ENCODE measurements around the gene UQCRC1.
A peak's percentile ranks its signal among the peaks of the same experiment; 100 is the strongest.

Gene UQCRC1

GRCh38 chr3:48609088-48610005 is at the start of gene UQCRC1:
UQCRC1 (minus strand) TSS chr3:48609646; CDS start chr3:48609620, 26 bp downstream.
- peak; percentile 67 for DNase-seq (ENCODE audit: extremely low read depth, low read depth)
- H3K4me3 ChIP-seq (replicated peaks; ENCODE audit: low read depth, low read length): peak within 1 kb of the TSS; percentile 97
- TF ChIP-seq, protein P1, sequence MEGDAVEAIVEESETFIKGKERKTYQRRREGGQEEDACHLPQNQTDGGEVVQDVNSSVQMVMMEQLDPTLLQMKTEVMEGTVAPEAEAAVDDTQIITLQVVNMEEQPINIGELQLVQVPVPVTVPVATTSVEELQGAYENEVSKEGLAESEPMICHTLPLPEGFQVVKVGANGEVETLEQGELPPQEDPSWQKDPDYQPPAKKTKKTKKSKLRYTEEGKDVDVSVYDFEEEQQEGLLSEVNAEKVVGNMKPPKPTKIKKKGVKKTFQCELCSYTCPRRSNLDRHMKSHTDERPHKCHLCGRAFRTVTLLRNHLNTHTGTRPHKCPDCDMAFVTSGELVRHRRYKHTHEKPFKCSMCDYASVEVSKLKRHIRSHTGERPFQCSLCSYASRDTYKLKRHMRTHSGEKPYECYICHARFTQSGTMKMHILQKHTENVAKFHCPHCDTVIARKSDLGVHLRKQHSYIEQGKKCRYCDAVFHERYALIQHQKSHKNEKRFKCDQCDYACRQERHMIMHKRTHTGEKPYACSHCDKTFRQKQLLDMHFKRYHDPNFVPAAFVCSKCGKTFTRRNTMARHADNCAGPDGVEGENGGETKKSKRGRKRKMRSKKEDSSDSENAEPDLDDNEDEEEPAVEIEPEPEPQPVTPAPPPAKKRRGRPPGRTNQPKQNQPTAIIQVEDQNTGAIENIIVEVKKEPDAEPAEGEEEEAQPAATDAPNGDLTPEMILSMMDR (IDR thresholded peaks at IDR 0.05; ENCODE audit: low read depth, low read length, missing control alignments): peak; percentile 56

DNA sequence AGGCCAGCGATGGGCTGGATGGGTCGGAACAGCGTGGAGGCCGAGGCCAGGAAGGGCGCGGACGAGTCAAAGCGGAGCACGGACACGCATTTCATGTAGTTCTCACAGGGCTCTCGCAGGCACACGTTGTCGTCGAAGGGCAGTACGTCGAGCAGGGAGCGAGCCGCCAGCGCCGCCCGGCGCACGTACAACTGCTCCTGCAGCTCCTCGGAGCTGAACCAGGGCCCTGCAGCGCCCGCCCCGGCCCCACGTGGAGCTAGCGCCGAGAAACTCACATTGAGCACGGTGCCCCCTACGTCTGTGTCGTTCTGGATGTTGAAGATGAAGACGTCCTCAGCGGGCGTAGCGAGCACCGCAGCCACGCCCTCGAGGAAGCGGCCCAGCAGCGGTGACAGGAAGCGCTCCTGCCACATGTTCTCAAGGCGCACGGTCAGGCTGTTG is 47.4 kb upstream of the UQCRC1 start:
- DNase-seq (ENCODE audit: extremely low read depth, low read depth): no peak
- TF ChIP-seq, protein P1 (IDR thresholded peaks at IDR 0.05; ENCODE audit: low read depth, low read length, missing control alignments): no peak
- peak overlapping the region; percentile 31; the same call in 1 of the 2 replicates for H3K4me3 ChIP-seq (replicated peaks; ENCODE audit: low read depth, low read length)

DNA sequence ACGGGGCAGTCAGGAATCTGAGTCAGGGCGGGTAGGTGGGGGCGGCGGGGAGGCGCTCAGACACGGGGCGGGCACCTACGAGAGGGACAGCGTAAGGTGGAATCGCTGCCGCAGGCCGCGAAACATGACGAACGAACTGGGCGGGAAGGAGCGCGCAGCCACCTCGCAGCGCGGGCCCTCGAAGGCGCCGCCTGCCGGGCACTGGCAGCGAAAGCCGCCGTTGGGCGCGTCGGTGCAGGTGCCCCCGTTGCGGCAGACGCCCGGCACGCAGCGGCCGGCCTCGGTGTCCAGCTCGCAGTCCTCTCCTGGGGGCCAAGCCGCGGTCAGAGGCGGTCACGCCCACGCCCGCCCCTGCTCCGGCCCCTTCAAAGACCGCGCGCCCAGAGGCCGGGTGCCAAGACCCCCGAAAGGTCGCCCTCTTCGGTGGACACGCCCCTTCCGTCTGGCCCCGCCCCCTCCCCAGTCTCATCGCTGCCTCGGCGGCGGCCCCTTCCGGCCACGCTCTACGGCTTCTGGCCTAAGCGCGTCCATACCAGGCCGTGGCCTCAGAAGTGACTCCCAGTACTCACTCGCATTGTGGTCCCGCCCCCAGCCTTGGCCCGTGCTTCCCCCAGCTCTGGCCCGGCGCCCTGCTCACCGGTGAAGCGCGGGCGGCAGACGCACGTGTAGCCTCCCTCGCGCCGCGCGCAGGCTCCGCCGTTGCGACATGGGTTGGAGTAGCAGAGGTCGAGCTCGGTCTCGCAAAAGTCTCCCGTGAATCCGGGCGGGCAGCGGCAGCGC is 46.8 kb upstream of the UQCRC1 start:
- TF ChIP-seq, protein P1 (IDR thresholded peaks at IDR 0.05; ENCODE audit: low read depth, low read length, missing control alignments): peak; percentile 57
- H3K4me3 ChIP-seq (replicated peaks; ENCODE audit: low read depth, low read length): peak overlapping the region; percentile 31
- no peak for DNase-seq (ENCODE audit: extremely low read depth, low read depth)

DNA sequence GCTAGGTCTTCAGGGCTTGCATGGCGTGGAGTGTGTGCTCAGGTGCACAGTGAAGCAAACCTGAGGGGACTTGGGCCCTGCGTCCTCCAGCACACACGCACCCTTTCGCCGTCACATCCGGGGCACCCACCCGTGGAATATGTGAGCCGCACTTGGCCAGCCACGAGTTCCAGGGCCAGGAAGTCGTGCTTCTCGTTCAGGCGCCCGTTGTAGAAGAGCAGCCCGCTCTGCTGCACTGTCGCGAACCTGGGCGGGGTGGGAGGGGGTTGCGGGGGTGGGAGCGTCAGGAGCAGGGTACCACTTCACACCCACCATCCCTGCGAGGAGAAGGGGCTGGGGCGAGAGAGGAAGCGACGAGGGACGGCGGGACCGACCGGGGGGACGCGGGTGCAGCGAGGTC is 46.2 kb upstream of the UQCRC1 start:
- DNase-seq (ENCODE audit: extremely low read depth, low read depth): no peak
- H3K4me3 ChIP-seq (replicated peaks; ENCODE audit: low read depth, low read length): no peak overlapping the region
- TF ChIP-seq, protein P1 (IDR thresholded peaks at IDR 0.05; ENCODE audit: low read depth, low read length, missing control alignments): no peak

DNA sequence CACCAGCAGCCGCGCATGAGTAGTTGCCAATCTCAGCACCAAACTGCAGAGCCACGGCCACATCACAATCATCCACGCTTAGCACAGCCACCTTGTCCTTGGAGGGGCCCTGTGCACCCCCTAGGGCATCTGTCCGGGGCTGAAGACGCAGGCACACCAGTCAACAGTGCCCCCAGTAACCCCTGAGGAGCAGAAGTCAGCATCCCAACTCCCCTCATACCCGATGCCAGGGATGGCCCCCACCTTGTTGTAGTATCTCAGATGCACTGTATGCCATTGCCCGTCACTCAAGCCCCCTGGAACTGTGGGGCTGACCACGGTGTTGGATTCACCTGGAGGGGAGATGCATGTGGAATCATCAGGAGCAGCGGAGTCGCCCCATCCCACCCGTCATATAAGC is 45.6 kb upstream of the UQCRC1 start:
- TF ChIP-seq, protein P1 (IDR thresholded peaks at IDR 0.05; ENCODE audit: low read depth, low read length, missing control alignments): no peak
- H3K4me3 ChIP-seq (replicated peaks; ENCODE audit: low read depth, low read length): no peak overlapping the region
- no peak for DNase-seq (ENCODE audit: extremely low read depth, low read depth)

GRCh38 chr3:48652923-48653715 is 43.7 kb upstream of the UQCRC1 start:
- H3K4me3 ChIP-seq (replicated peaks; ENCODE audit: low read depth, low read length): no peak overlapping the region
- DNase-seq (ENCODE audit: extremely low read depth, low read depth): no peak
- TF ChIP-seq, protein P1 (IDR thresholded peaks at IDR 0.05; ENCODE audit: low read depth, low read length, missing control alignments): no peak
